Smooth muscle cell (in vitro differentiated cells): ENCODE measurements around the gene HNRNPA3. TPM values are rescaled to one million over a fixed set of nuclear protein-coding genes. Genes with fewer than 3 reads are reported as not detected.

Experiments
- DNase-seq: peaks from one replicate; lab custom pipeline; 2025; ENCODE audit not compliant: unreplicated experiment; lab: John Stamatoyannopoulos, UW
- H2AFZ ChIP-seq: fragments of 200-600 bp; sonication (generic); 2 replicates; pipeline ENCODE4 v1.6.0; 2016; ENCODE audit warnings: antibody characterized with exemption, low read depth, mild to moderate bottlenecking
- H3F3A ChIP-seq: fragments of 200-600 bp; sonication (generic); 2 replicates; pipeline ENCODE4 v1.6.0; 2017; ENCODE audit warnings: antibody characterized with exemption, low read depth
- H3K27ac ChIP-seq: fragments of 200-600 bp; sonication (generic); 2 replicates; pipeline ENCODE4 v1.5.1; 2016; ENCODE audit warnings: low read depth, mild to moderate bottlenecking
- H3K27me3 ChIP-seq: fragments of 200-600 bp; sonication (generic); 2 replicates; pipeline ENCODE4 v1.6.1; 2016; ENCODE audit warnings: low read depth, mild to moderate bottlenecking
- H3K36me3 ChIP-seq: fragments of 200-600 bp; sonication (generic); 2 replicates; pipeline ENCODE4 v1.5.1; 2016; ENCODE audit warnings: low read depth
- H3K4me1 ChIP-seq: fragments of 200-600 bp; sonication (generic); 2 replicates; pipeline ENCODE4 v1.5.1; 2016; ENCODE audit warnings: low read depth
- H3K4me2 ChIP-seq: fragments of 200-600 bp; sonication (generic); 2 replicates; pipeline ENCODE4 v1.6.0; 2016; ENCODE audit warnings: mild to moderate bottlenecking
- H3K4me3 ChIP-seq: fragments of 200-600 bp; sonication (generic); 2 replicates; pipeline ENCODE4 v1.5.1; 2016; ENCODE audit warnings: mild to moderate bottlenecking
- H3K79me2 ChIP-seq: fragments of 200-600 bp; sonication (generic); 2 replicates; pipeline ENCODE4 v1.6.0; 2016; ENCODE audit warnings: low read depth, mild to moderate bottlenecking
- H3K9ac ChIP-seq: fragments of 200-600 bp; sonication (generic); 2 replicates; pipeline ENCODE4 v1.6.0; 2016; ENCODE audit warnings: low read depth
- H3K9me3 ChIP-seq: fragments of 200-600 bp; sonication (generic); replicated peaks from 2 replicates; pipeline ENCODE4 v1.5.1; 2016; ENCODE audit warnings: low read depth
- H4K20me1 ChIP-seq: fragments of 200-600 bp; sonication (generic); 2 replicates; pipeline ENCODE4 v1.6.0; 2016; ENCODE audit warnings: low read depth
- CTCF ChIP-seq: fragments of 200-600 bp; sonication (generic); IDR thresholded peaks from 2 replicates; pipeline ENCODE4 v1.5.1; 2017; ENCODE audit warnings: borderline replicate concordance, mild to moderate bottlenecking, antibody characterized with exemption; ENCODE audit not compliant: insufficient read depth, poor library complexity, severe bottlenecking
- WGBS: methylation state at CpG from one replicate; pipeline ENCODE4 v1.1.7; 2016; ENCODE audit warnings: low lambda C conversion rate; 5-methylcytosine and 5-hydroxymethylcytosine counted together
- polyA plus RNA-seq: library from polyadenylated mRNA; unstranded; fragments of >200 nt; fragmentation: Nextera tagmentation; extraction: Ambion mirVana; gene quantifications from 2 replicates; pipeline ENCODE4 v1.2.1, GENCODE V29; 2016
- total RNA-seq: library from RNA; depleted of rRNA; stranded (reverse); fragments of >200 nt; gene quantifications from 2 replicates; pipeline ENCODE4 v1.2.3, GENCODE V29; 2014

HNRNPA3 gene
- total and polyA plus RNA-seq, 2 experiments from 2014 or later = 40.3 to 55.8 TPM

- Histone ChIP-seq H3K4me1 (peaks cover 20% of the 10 kb centered on the region), H2AFZ (no peak overlapping the region), H3K4me3 (no peak overlapping the region), H3K79me2 (peaks cover 100% of the 10 kb centered on the region), H3K27ac (no peak overlapping the region), H3K36me3 (no peaks in the 10 kb centered on the region), H3F3A (peaks cover 6% of the 10 kb centered on the region), H3K9me3 (no peaks in the 10 kb centered on the region), H3K9ac (no peak overlapping the region), H4K20me1 (peaks cover 100% of the 10 kb centered on the region), H3K27me3 (no peaks in the 10 kb centered on the region), H3K4me2 (peak overlapping the region; percentile 30)
- 84% methylated on average over 5 of the region's 5 CpGs for whole genome bisulfite sequencing
- no peak for DNase-seq
- TF ChIP-seq CTCF = no peak
Measured at GRCh38 chr2:177257471-177257870, 44.9 kb downstream of the HNRNPA3 start.

- no peak overlapping the region for H3K4me3 ChIP-seq
- 100% methylated on average over 2 of the region's 2 CpGs for WGBS
- no peak for DNase-seq
- H3K27me3 ChIP-seq = no peaks in the 10 kb centered on the region
- H2AFZ ChIP-seq = no peak overlapping the region
- TF ChIP-seq CTCF = no peak
- peaks cover 22% of the 10 kb centered on the region for H3K4me1 ChIP-seq
- H3K9ac ChIP-seq = no peak overlapping the region
- no peak overlapping the region for H3K27ac ChIP-seq
- H3K36me3 ChIP-seq = no peaks in the 10 kb centered on the region
- peaks cover 4% of the 10 kb centered on the region for H3F3A ChIP-seq
- H3K4me2 ChIP-seq = no peak overlapping the region
- H4K20me1 ChIP-seq = peaks cover 100% of the 10 kb centered on the region
- no peaks in the 10 kb centered on the region for H3K9me3 ChIP-seq
- peaks cover 100% of the 10 kb centered on the region for H3K79me2 ChIP-seq
Measured at GRCh38 chr2:177258059-177258458, 45.5 kb downstream of the HNRNPA3 start.

DNA sequence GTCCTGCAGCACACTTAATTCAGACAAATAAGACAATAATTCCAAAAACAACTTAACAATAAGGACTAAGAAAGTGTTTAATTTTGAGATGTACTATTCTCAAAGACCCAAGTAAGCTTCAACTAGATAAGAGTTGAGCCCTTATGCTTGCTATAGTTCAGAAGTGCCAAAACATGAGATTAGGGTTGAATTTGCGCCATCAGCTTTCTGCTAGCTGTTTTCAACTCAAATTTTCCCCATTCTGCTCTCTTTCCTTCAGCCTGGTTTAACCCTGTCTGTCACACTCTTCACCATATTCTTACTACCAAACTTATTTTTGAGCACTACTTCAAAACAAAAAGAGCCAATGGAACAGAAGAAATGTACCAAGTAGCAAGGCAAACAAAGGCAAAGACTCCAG lies 47.8 kb downstream of the HNRNPA3 start:
- peaks cover 17% of the 10 kb centered on the region for H3K4me1 ChIP-seq
- WGBS = 30% methylated on average over 1 of the region's 1 CpG
- TF ChIP-seq CTCF = no peak
- no peak overlapping the region for H2AFZ ChIP-seq
- no peak for DNase-seq
- peak overlapping the region; percentile 50 for H3K27ac ChIP-seq
- peak overlapping the region; percentile 97 for H3K4me2 ChIP-seq
- H3K79me2 ChIP-seq = peaks cover 79% of the 10 kb centered on the region
- H3K36me3 ChIP-seq = no peaks in the 10 kb centered on the region
- H3K4me3 ChIP-seq = peak overlapping the region; percentile 91
- H4K20me1 ChIP-seq = peaks cover 78% of the 10 kb centered on the region
- no peaks in the 10 kb centered on the region for H3K27me3 ChIP-seq
- H3F3A ChIP-seq = peaks cover 6% of the 10 kb centered on the region
- no peak overlapping the region for H3K9ac ChIP-seq
- H3K9me3 ChIP-seq = no peaks in the 10 kb centered on the region
